CD4-positive, alpha-beta T cell treated with Interleukin-15 for 4 hours (primary cell): Measurements from ENCODE around the gene MEDAG.

ENCODE experiments used
- DNase-seq: peaks from one replicate; pipeline ENCODE4 v3.0.0-alpha.2; 2020; ENCODE audit warnings: low spot score

The MEDAG gene

GRCh38 chr13:30957258-30957943, 51.3 kb downstream of the MEDAG start:
- DNase-seq, result no peak

- DNase-seq, result no peak
Observed at GRCh38 chr13:30959678-30960077, 53.6 kb downstream of the MEDAG start.

- no peak for DNase-seq
Observed at GRCh38 chr13:30963791-30964190, 57.7 kb downstream of the MEDAG start.

GRCh38 chr13:30965380-30965779, 59.3 kb downstream of the MEDAG start:
- no peak for DNase-seq

- no peak for DNase-seq
Observed at GRCh38 chr13:30966101-30966500, 60.0 kb downstream of the MEDAG start.

- DNase-seq, result no peak
Observed at GRCh38 chr13:30968846-30969245, 62.8 kb downstream of the MEDAG start.

- no peak for DNase-seq
Observed at GRCh38 chr13:30971575-30971974, 65.5 kb downstream of the MEDAG start.

- no peak for DNase-seq
Observed at GRCh38 chr13:30972888-30973377, 66.9 kb downstream of the MEDAG start.

GRCh38 chr13:30974350-30974749, 68.3 kb downstream of the MEDAG start:
- DNase-seq, result no peak
